HL-60 (cell line): ENCODE measurements around the gene NBEAL2.

Experiments used
- GABPA ChIP-seq: IDR thresholded peaks from 2 replicates; pipeline ENCODE4 v1.6.1; 2012; ENCODE audit warnings: low read depth
- POLR2AphosphoS5 ChIP-seq: IDR thresholded peaks from 2 replicates; pipeline ENCODE4 v1.6.1; 2012; ENCODE audit warnings: low read depth
- SPI1 ChIP-seq: IDR thresholded peaks from 2 replicates; pipeline ENCODE4 v1.6.1; 2012; ENCODE audit warnings: low read depth, mild to moderate bottlenecking, borderline replicate concordance
- TF ChIP-seq, protein P1 (sequence below): IDR thresholded peaks from one replicate; pipeline ENCODE4 v1.5.1; 2011; ENCODE audit warnings: low read length, control low read depth, inconsistent platforms; ENCODE audit not compliant: insufficient read depth
- TF ChIP-seq, protein P2 (sequence below): IDR thresholded peaks from 2 replicates; pipeline ENCODE4 v1.6.1; 2012; ENCODE audit warnings: low read depth; ENCODE audit not compliant: insufficient replicate concordance

DNA sequence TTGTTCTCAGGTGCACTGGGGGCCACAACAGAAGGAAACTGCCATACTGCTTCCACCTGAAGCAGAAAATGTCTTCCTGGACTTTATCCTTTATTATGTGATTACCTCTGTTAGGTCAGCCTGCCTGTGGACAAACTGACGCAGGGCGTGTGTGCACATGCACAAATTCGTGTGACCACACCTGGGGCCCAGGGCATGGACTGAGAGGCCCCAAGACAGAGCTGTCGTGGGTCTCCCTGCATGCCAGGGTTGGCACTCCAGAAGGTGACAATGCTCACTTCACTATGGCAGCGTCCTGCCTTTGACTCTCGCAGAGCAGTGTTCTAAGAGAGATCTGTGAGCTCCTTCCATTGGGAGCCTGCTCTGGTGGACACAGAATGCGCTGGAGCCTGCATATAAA, 37.4 kb upstream of the NBEAL2 start:
- TF ChIP-seq POLR2AphosphoS5 (no peak), SPI1 (no peak), GABPA (no peak)
- TF ChIP-seq, protein P1, sequence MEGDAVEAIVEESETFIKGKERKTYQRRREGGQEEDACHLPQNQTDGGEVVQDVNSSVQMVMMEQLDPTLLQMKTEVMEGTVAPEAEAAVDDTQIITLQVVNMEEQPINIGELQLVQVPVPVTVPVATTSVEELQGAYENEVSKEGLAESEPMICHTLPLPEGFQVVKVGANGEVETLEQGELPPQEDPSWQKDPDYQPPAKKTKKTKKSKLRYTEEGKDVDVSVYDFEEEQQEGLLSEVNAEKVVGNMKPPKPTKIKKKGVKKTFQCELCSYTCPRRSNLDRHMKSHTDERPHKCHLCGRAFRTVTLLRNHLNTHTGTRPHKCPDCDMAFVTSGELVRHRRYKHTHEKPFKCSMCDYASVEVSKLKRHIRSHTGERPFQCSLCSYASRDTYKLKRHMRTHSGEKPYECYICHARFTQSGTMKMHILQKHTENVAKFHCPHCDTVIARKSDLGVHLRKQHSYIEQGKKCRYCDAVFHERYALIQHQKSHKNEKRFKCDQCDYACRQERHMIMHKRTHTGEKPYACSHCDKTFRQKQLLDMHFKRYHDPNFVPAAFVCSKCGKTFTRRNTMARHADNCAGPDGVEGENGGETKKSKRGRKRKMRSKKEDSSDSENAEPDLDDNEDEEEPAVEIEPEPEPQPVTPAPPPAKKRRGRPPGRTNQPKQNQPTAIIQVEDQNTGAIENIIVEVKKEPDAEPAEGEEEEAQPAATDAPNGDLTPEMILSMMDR: no peak
- TF ChIP-seq, protein P2, sequence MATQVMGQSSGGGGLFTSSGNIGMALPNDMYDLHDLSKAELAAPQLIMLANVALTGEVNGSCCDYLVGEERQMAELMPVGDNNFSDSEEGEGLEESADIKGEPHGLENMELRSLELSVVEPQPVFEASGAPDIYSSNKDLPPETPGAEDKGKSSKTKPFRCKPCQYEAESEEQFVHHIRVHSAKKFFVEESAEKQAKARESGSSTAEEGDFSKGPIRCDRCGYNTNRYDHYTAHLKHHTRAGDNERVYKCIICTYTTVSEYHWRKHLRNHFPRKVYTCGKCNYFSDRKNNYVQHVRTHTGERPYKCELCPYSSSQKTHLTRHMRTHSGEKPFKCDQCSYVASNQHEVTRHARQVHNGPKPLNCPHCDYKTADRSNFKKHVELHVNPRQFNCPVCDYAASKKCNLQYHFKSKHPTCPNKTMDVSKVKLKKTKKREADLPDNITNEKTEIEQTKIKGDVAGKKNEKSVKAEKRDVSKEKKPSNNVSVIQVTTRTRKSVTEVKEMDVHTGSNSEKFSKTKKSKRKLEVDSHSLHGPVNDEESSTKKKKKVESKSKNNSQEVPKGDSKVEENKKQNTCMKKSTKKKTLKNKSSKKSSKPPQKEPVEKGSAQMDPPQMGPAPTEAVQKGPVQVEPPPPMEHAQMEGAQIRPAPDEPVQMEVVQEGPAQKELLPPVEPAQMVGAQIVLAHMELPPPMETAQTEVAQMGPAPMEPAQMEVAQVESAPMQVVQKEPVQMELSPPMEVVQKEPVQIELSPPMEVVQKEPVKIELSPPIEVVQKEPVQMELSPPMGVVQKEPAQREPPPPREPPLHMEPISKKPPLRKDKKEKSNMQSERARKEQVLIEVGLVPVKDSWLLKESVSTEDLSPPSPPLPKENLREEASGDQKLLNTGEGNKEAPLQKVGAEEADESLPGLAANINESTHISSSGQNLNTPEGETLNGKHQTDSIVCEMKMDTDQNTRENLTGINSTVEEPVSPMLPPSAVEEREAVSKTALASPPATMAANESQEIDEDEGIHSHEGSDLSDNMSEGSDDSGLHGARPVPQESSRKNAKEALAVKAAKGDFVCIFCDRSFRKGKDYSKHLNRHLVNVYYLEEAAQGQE: no peak
